HCT116 (cell line): ENCODE results near the gene RTL1. TPM values are rescaled to one million over a fixed set of nuclear protein-coding genes. Genes with fewer than 3 reads are reported as not detected.

Source experiments
- ATAC-seq: fragments of 200-7000 bp; cut with Tn5 transposase; 2 replicates; pipeline ENCODE4 v1.9.1; 2020; ENCODE audit warnings: mild to moderate bottlenecking, moderate library complexity
- BruUV-seq: library from RNA; stranded (reverse); fragments of 400-500 nt; replicated peaks from 2 replicates; lab custom pipeline; 2021; lab: Mats Ljungman, UMichigan
- CTCF ChIA-PET: fragments of 300-600 bp; sonication (Branson Sonifier 250); formaldehyde crosslinking; loops from one replicate; lab custom pipeline; 2021; ENCODE audit warnings: antibody characterized with exemption; lab: Charles Lee
- POLR2A ChIA-PET: fragments of 300-600, 350-600 bp; sonication (Branson Sonifier 250); formaldehyde crosslinking; loops from one replicate; lab custom pipeline; 2021; ENCODE audit warnings: antibody characterized with exemption; lab: Charles Lee
- RAD21 ChIA-PET, 2 experiments: fragments of 300-600 bp; sonication (Branson Sonifier 250); formaldehyde crosslinking; loops; one replicate each; lab custom pipeline; 2023; ENCODE audit warnings: low total read pairs in 2 of 2; ENCODE audit not compliant: uncharacterized antibody in 2 of 2, unreplicated experiment in 2 of 2, low non-redundant PET in 1 of 2; lab: Charles Lee
- DNase-seq: peaks from one replicate; pipeline ENCODE4 v3.0.0-alpha.2; 2010; ENCODE audit warnings: low read depth, low spot score
- H2AFZ ChIP-seq: fragments of 200-600 bp; shearing (Covaris generic), sonication (generic); 2 replicates; pipeline ENCODE4 v1.6.1; 2017; ENCODE audit warnings: low read depth, mixed run types, mixed read lengths, antibody characterized with exemption, low read length; ENCODE audit not compliant: poor library complexity, severe bottlenecking
- H3K27ac ChIP-seq: 2 replicates; pipeline ENCODE4 v1.5.1; 2012; ENCODE audit warnings: low read depth, low read length
- H3K27me3 ChIP-seq: fragments of 200-600 bp; sonication (generic); 2 replicates; pipeline ENCODE4 v1.6.1; 2016; ENCODE audit warnings: mixed run types, low read length, mixed read lengths; ENCODE audit not compliant: insufficient read depth
- H3K36me3 ChIP-seq, 2 experiments: fragments of 200-500 bp in 1 of 2; fragments of 200-600 bp in 1 of 2; sonication (Bioruptor generic) in 1 of 2; sonication (generic) in 1 of 2; 2 replicates each; pipeline versions ENCODE4 v1.5.1 to v1.6.1; 2014 to 2016; ENCODE audit warnings: low read length in 2 of 2, inconsistent platforms in 1 of 2, mixed read lengths in 1 of 2, mixed run types in 1 of 2; ENCODE audit not compliant: insufficient read depth in 2 of 2, control insufficient read depth in 1 of 2
- H3K4me1 ChIP-seq, 2 experiments: fragments of 200-600 bp in 1 of 2; sonication (generic) in 1 of 2; 2 replicates each; pipeline versions ENCODE4 v1.5.1 to v1.6.1; 2012 to 2017; ENCODE audit warnings: low read length in 2 of 2, inconsistent platforms in 1 of 2, mild to moderate bottlenecking in 1 of 2, mixed read lengths in 1 of 2, mixed run types in 1 of 2, moderate library complexity in 1 of 2; ENCODE audit not compliant: insufficient read depth in 2 of 2, control insufficient read depth in 1 of 2
- H3K4me2 ChIP-seq: fragments of 200-600 bp; sonication (generic); 2 replicates; pipeline ENCODE4 v1.6.1; 2017; ENCODE audit warnings: mixed run types, low read length, mixed read lengths
- H3K4me3 ChIP-seq, 2 experiments: fragments of 200-600 bp in 1 of 2; sonication (generic) in 1 of 2; replicated peaks in 1 of 2; 2 replicates each; pipeline ENCODE4 v1.5.1; 2011 to 2016; ENCODE audit warnings: low read length in 2 of 2, control low read depth in 1 of 2, low read depth in 1 of 2, mild to moderate bottlenecking in 1 of 2, mixed read lengths in 1 of 2, mixed run types in 1 of 2
- H3K79me2 ChIP-seq: fragments of 200-600 bp; sonication (generic); 2 replicates; pipeline ENCODE4 v1.6.1; 2017; ENCODE audit warnings: mild to moderate bottlenecking, mixed run types, low read length, moderate library complexity, mixed read lengths; ENCODE audit not compliant: insufficient read depth
- H3K9ac ChIP-seq: fragments of 200-600 bp; sonication (generic); 2 replicates; pipeline ENCODE4 v1.6.1; 2016; ENCODE audit warnings: low read length, mixed read lengths
- H3K9me2 ChIP-seq: fragments of 200-600 bp; sonication (generic), shearing (Covaris generic); 2 replicates; pipeline ENCODE4 v1.6.1; 2017; ENCODE audit warnings: mixed run types, mild to moderate bottlenecking, moderate library complexity; ENCODE audit not compliant: insufficient read depth
- H3K9me3 ChIP-seq, 2 experiments: fragments of 200-500 bp in 1 of 2; fragments of 200-600 bp in 1 of 2; sonication (Bioruptor generic) in 1 of 2; sonication (generic) in 1 of 2; 2 replicates each; pipeline ENCODE4 v1.6.1; 2014 to 2017; ENCODE audit warnings: low read length in 2 of 2, mixed read lengths in 2 of 2, inconsistent platforms in 1 of 2, low read depth in 1 of 2, mild to moderate bottlenecking in 1 of 2, mixed run types in 1 of 2, moderate library complexity in 1 of 2; ENCODE audit not compliant: control insufficient read depth in 1 of 2, insufficient read depth in 1 of 2
- H4K20me1 ChIP-seq: fragments of 200-600 bp; sonication (generic), shearing (Covaris generic); 2 replicates; pipeline ENCODE4 v1.6.1; 2017; ENCODE audit warnings: mixed run types, mild to moderate bottlenecking, moderate library complexity; ENCODE audit not compliant: insufficient read depth
- CEBPB ChIP-seq: IDR thresholded peaks from 2 replicates; pipeline ENCODE4 v1.6.1; 2012; ENCODE audit warnings: low read depth
- EZH2 ChIP-seq: fragments of 200-600 bp; sonication (generic); IDR thresholded peaks from 2 replicates; pipeline ENCODE4 v1.6.1; 2017; ENCODE audit warnings: antibody characterized with exemption, mixed run types
- REST ChIP-seq: IDR thresholded peaks from 2 replicates; pipeline ENCODE4 v1.6.1; 2012; ENCODE audit warnings: low read depth
- SP1 ChIP-seq: IDR thresholded peaks from 2 replicates; pipeline ENCODE4 v1.6.1; 2012; ENCODE audit warnings: low read depth
- SRF ChIP-seq: IDR thresholded peaks from 2 replicates; pipeline ENCODE4 v1.6.1; 2012; ENCODE audit warnings: low read depth
- ZNF274 ChIP-seq: fragments of 200-500 bp; sonication (Bioruptor generic); IDR thresholded peaks from 2 replicates; pipeline ENCODE4 v1.6.1; 2014; ENCODE audit warnings: mild to moderate bottlenecking, low read depth, low read length, inconsistent platforms
- intact Hi-C: fragments of 100-400 bp; cut with micrococcal nuclease; formaldehyde crosslinking; loops from 2 replicates; pipeline ENCODE4 v1.10.0; 2022
- total RNA-seq: library from RNA; stranded (reverse); gene quantifications from one replicate; pipeline ENCODE4 v1.2.1, GENCODE V29; 2021; ENCODE audit not compliant: unreplicated experiment
- TF ChIP-seq, protein P1 (sequence below), 3 experiments: fragments of 200-600 bp in 1 of 3; sonication (generic) in 1 of 3; IDR thresholded peaks in 2 of 3; conservative IDR thresholded peaks in 1 of 3; 2 replicates each; pipeline ENCODE4 v1.5.1; 2012 to 2017; ENCODE audit warnings: low read depth in 2 of 3, low read length in 2 of 3, antibody characterized with exemption in 1 of 3, borderline replicate concordance in 1 of 3, control low read depth in 1 of 3, mild to moderate bottlenecking in 1 of 3, mixed read lengths in 1 of 3, mixed run types in 1 of 3, moderate library complexity in 1 of 3; ENCODE audit not compliant: insufficient read depth in 1 of 3

Gene RTL1
- total RNA-seq, 1 experiment from 2014 or later = not detected

DNA sequence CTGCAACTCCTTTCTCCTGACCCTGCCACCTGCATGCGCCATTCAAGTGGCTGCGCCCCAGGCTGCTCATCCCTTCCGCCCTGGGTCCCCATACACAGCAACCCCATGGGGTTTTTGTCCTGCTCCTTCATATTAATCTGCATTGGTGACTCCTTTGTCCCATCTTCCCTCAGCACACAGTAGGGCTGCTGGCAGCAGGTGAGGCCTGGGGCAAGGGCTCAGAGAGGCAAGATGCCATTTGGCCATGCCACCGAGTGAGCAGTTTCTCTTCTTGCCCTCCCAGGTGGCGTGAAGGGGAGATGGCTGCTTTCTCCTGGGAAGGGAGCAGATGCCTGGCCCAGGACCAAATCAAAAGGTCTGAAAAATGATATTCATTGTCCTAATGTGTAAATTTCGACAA lies 9.1 kb downstream of the RTL1 start (continued):
- TF ChIP-seq REST = no peak
- TF ChIP-seq SP1 = no peak
- no peak for TF ChIP-seq SRF
- TF ChIP-seq, protein P1, sequence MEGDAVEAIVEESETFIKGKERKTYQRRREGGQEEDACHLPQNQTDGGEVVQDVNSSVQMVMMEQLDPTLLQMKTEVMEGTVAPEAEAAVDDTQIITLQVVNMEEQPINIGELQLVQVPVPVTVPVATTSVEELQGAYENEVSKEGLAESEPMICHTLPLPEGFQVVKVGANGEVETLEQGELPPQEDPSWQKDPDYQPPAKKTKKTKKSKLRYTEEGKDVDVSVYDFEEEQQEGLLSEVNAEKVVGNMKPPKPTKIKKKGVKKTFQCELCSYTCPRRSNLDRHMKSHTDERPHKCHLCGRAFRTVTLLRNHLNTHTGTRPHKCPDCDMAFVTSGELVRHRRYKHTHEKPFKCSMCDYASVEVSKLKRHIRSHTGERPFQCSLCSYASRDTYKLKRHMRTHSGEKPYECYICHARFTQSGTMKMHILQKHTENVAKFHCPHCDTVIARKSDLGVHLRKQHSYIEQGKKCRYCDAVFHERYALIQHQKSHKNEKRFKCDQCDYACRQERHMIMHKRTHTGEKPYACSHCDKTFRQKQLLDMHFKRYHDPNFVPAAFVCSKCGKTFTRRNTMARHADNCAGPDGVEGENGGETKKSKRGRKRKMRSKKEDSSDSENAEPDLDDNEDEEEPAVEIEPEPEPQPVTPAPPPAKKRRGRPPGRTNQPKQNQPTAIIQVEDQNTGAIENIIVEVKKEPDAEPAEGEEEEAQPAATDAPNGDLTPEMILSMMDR (IDR thresholded peaks at IDR 0.05 in 2 of 3, conservative IDR thresholded peaks at IDR 0.05 in 1 of 3; ENCODE audit: borderline replicate concordance in 1 of 3, insufficient read depth in 1 of 3, low read depth in 2 of 3, low read length in 2 of 3) = no peak
- no peak for TF ChIP-seq EZH2

- no peak overlapping the region for H3K9ac ChIP-seq
- H3K79me2 ChIP-seq = no peaks in the 10 kb centered on the region
- no peaks in the 10 kb centered on the region for H3K36me3 ChIP-seq
- no peak for DNase-seq
- ATAC-seq = no peak
- H3K9me2 ChIP-seq = no peaks in the 10 kb centered on the region
- no peaks in the 10 kb centered on the region for H3K27me3 ChIP-seq
- no TSS peak for BruUV-seq
- POLR2A ChIA-PET = no interaction called here
- RAD21 ChIA-PET = no interaction called here
- H3K4me3 ChIP-seq = no peak overlapping the region
- no peak overlapping the region for H3K27ac ChIP-seq
- TF ChIP-seq CEBPB (no peak), ZNF274 (no peak)
- no peaks in the 10 kb centered on the region for H3K9me3 ChIP-seq
- H2AFZ ChIP-seq = no peak overlapping the region
- H3K4me1 ChIP-seq = no peaks in the 10 kb centered on the region
- no peaks in the 10 kb centered on the region for H4K20me1 ChIP-seq
- CTCF ChIA-PET = no interaction called here
- intact Hi-C loops = no loop called here
- no peak overlapping the region for H3K4me2 ChIP-seq
Measured at GRCh38 chr14:100893760-100894159, 9.8 kb downstream of the RTL1 start.
